Activated naive CD4-positive, alpha-beta T cell treated with anti-CD3 and anti-CD28 coated beads, Interleukin-2, amount 10 ng/mL, durations not matched to agents 7 days and 5 days (primary cell): Measurements from ENCODE around the gene AMTN.
"Not testable (repeated sequence)": the region's sequence is repeated elsewhere in the genome, so short reads cannot be mapped to it uniquely, and the experiment has no call there.

Source experiments
- CTCF ChIA-PET: fragments of 350-600 bp; sonication (Branson Sonifier 250); formaldehyde crosslinking; loops from one replicate; lab custom pipeline; 2021; ENCODE audit warnings: antibody characterized with exemption; lab: Charles Lee
- DNase-seq: peaks from one replicate; pipeline ENCODE4 v3.0.0-alpha.2; 2020
- H3K27ac Mint-ChIP-seq: one replicate; pipeline ENCODE4 v1.8.0; 2021; ENCODE audit warnings: mild to moderate bottlenecking, moderate library complexity, mixed read lengths
- H3K27me3 Mint-ChIP-seq: one replicate; pipeline ENCODE4 v1.8.0; 2021; ENCODE audit warnings: mild to moderate bottlenecking, mixed read lengths
- H3K36me3 Mint-ChIP-seq: one replicate; pipeline ENCODE4 v1.8.0; 2021; ENCODE audit warnings: mixed read lengths
- H3K4me1 Mint-ChIP-seq: one replicate; pipeline ENCODE4 v1.8.0; 2021; ENCODE audit warnings: mixed read lengths
- H3K4me3 Mint-ChIP-seq: one replicate; pipeline ENCODE4 v1.8.0; 2021; ENCODE audit warnings: mild to moderate bottlenecking, moderate library complexity, mixed read lengths
- H3K9me3 Mint-ChIP-seq: one replicate; pipeline ENCODE4 v1.8.0; 2021; ENCODE audit warnings: mixed read lengths

Gene AMTN

GRCh38 chr4:70531981-70532380 lies 13.6 kb downstream of the AMTN start:
- Mint-ChIP-seq H3K27me3 (peaks cover 4% of the 10 kb centered on the region), H3K4me1 (no peaks in the 10 kb centered on the region)
- CTCF ChIA-PET: no interaction called here

GRCh38 chr4:70533211-70533610 lies 14.8 kb downstream of the AMTN start:
- no peak overlapping the region for H3K27ac Mint-ChIP-seq
- peaks cover 4% of the 10 kb centered on the region for H3K27me3 Mint-ChIP-seq
- no peaks in the 10 kb centered on the region for H3K4me1 Mint-ChIP-seq
- no peak for DNase-seq
- CTCF ChIA-PET: no interaction called here
- no peaks in the 10 kb centered on the region for H3K36me3 Mint-ChIP-seq
- peaks cover 5% of the 10 kb centered on the region for H3K9me3 Mint-ChIP-seq
- H3K4me3 Mint-ChIP-seq: no peak overlapping the region

More at GRCh38 chr4:70531981-70532380, 13.6 kb downstream of the AMTN start:
- Mint-ChIP-seq H3K9me3 (peaks cover 3% of the 10 kb centered on the region), H3K36me3 (no peaks in the 10 kb centered on the region), H3K27ac (no peak overlapping the region), H3K4me3 (no peak overlapping the region)
- no peak for DNase-seq

DNA sequence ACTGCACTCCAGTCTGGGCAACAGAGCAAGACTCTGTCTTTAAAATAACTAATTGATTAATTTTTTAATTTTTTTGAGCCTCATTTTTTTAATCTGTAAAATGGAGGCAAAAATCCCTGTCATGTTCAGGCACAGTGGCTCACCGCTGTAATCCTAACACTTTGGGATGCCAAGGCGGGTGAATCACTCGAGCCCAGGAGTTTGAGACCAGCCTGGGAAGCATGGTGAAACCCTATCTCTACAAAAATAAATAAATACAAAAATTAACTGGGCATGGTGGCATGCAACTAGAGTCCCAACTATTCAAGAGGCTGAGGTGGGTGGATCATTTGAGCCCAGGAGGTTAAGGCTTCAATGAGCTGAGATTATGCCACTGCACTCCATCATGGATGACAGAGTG lies 15.4 kb downstream of the AMTN start:
- no peaks in the 10 kb centered on the region for H3K4me1 Mint-ChIP-seq
- no peak for DNase-seq
- no peaks in the 10 kb centered on the region for H3K36me3 Mint-ChIP-seq
- peaks cover 4% of the 10 kb centered on the region for H3K27me3 Mint-ChIP-seq
- no peak overlapping the region for H3K27ac Mint-ChIP-seq
- no peak overlapping the region for H3K4me3 Mint-ChIP-seq
- CTCF ChIA-PET: no interaction called here
- H3K9me3 Mint-ChIP-seq: peaks cover 5% of the 10 kb centered on the region

DNA sequence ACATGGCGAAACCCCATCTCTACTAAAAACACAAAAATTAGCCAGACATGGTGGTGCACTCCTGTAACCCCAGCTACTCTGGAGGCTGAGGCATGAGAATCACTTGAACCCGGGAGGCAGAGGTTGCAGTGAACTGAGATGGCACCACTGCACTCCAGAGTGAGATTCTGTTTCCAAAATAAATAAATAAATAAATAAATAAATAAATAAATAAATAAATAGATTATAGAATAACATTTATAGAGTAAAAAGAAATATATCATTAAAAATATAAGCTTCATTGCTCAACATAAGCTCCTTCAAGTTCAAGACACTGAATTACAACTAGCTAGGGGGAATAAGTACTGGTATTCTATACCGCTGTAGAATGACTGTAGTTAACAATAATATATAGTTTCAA lies 16.5 kb downstream of the AMTN start:
- CTCF ChIA-PET, H3K4me3 Mint-ChIP-seq, H3K36me3 Mint-ChIP-seq, DNase-seq, H3K4me1 Mint-ChIP-seq, H3K9me3 Mint-ChIP-seq, H3K27ac Mint-ChIP-seq, H3K27me3 Mint-ChIP-seq: not testable (repeated sequence)

DNA sequence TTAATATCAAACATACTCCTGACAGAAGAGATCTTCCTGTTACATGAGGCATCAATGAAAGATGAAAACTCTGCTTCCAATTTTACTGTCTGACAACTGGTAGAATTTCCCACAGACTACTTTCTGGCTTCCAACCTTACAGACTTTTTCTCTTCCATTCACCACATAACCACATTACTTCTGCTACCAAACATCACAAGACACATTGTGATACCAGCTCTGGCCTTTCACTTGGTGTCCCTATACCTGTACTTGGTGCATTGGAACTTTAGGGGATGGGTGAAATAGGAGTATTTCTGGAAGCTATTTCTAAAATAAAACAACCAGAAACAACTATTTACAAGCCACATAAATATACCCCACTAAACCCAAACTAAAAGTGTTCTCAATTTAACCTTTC lies 20.5 kb downstream of the AMTN start:
- H3K27ac Mint-ChIP-seq: no peak overlapping the region
- H3K36me3 Mint-ChIP-seq: no peaks in the 10 kb centered on the region
- H3K4me1 Mint-ChIP-seq: no peaks in the 10 kb centered on the region
- no peak for DNase-seq
- H3K4me3 Mint-ChIP-seq: no peak overlapping the region
- CTCF ChIA-PET: no interaction called here
- peaks cover 5% of the 10 kb centered on the region for H3K9me3 Mint-ChIP-seq
- peaks cover 5% of the 10 kb centered on the region for H3K27me3 Mint-ChIP-seq

- Mint-ChIP-seq H3K4me1 (no peaks in the 10 kb centered on the region), H3K9me3 (no peaks in the 10 kb centered on the region), H3K4me3 (no peak overlapping the region), H3K27me3 (peaks cover 12% of the 10 kb centered on the region), H3K27ac (no peak overlapping the region), H3K36me3 (no peaks in the 10 kb centered on the region)
- DNase-seq: no peak
- CTCF ChIA-PET: no interaction called here
Measured at GRCh38 chr4:70544279-70544868, 26.0 kb downstream of the AMTN start.

- CTCF ChIA-PET: no interaction called here
- Mint-ChIP-seq H3K27ac (no peak overlapping the region), H3K4me1 (peaks cover 7% of the 10 kb centered on the region), H3K27me3 (peaks cover 4% of the 10 kb centered on the region), H3K36me3 (no peaks in the 10 kb centered on the region), H3K9me3 (no peaks in the 10 kb centered on the region), H3K4me3 (no peak overlapping the region)
- DNase-seq: no peak
Measured at GRCh38 chr4:70556856-70557255, 38.5 kb downstream of the AMTN start.

- Mint-ChIP-seq H3K4me1 (peaks cover 7% of the 10 kb centered on the region), H3K27ac (no peak overlapping the region), H3K4me3 (no peak overlapping the region), H3K9me3 (no peaks in the 10 kb centered on the region), H3K27me3 (peaks cover 4% of the 10 kb centered on the region), H3K36me3 (no peaks in the 10 kb centered on the region)
- CTCF ChIA-PET: interaction anchor here (0.9 to 1.7 kb wide), 2 partner anchors 12 to 53 kb away, joined by 4 to 5 read pairs; no protein-coding TSS in a partner anchor
- peak; percentile 55 for DNase-seq
Measured at GRCh38 chr4:70559211-70559830, 41.0 kb downstream of the AMTN start.

DNA sequence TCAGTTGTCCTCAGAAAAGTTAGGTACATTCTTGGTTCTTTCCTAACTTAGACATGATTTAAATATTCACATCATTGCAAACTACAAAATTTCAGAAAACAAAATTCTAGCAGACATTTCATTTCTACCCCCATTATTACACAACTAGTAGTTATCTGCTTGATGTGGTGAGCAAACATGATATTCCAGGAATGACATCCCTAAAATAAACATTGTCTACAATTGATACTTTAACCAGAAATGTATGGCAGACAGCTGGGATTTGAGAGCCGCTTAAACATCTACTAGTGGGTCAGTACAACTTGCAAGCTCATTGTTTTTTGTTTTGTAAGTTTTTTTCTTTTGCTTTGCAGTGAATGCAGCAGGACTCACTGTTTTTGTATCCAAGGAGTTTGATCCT lies 41.6 kb downstream of the AMTN start:
- peaks cover 4% of the 10 kb centered on the region for H3K27me3 Mint-ChIP-seq
- H3K27ac Mint-ChIP-seq: no peak overlapping the region
- H3K4me3 Mint-ChIP-seq: no peak overlapping the region
- DNase-seq: no peak
- H3K36me3 Mint-ChIP-seq: no peaks in the 10 kb centered on the region
- H3K9me3 Mint-ChIP-seq: no peaks in the 10 kb centered on the region
- peaks cover 7% of the 10 kb centered on the region for H3K4me1 Mint-ChIP-seq
- CTCF ChIA-PET: interaction anchor here (1.7 kb wide), 1 partner anchor 12 kb away, joined by 5 read pairs; no protein-coding TSS in a partner anchor

- no peak for DNase-seq
- H3K4me1 Mint-ChIP-seq: no peaks in the 10 kb centered on the region
- no peaks in the 10 kb centered on the region for H3K9me3 Mint-ChIP-seq
- no peak overlapping the region for H3K27ac Mint-ChIP-seq
- peaks cover 4% of the 10 kb centered on the region for H3K27me3 Mint-ChIP-seq
- CTCF ChIA-PET: interaction anchor here (0.6 kb wide), 1 partner anchor 661 kb away, joined by 4 read pairs; no protein-coding TSS in a partner anchor
- no peaks in the 10 kb centered on the region for H3K36me3 Mint-ChIP-seq
- no peak overlapping the region for H3K4me3 Mint-ChIP-seq
Measured at GRCh38 chr4:70564033-70564432, 45.7 kb downstream of the AMTN start.

GRCh38 chr4:70570796-70571195 lies 52.4 kb downstream of the AMTN start:
- no peaks in the 10 kb centered on the region for H3K36me3 Mint-ChIP-seq
- H3K4me1 Mint-ChIP-seq: no peaks in the 10 kb centered on the region
- H3K9me3 Mint-ChIP-seq: no peaks in the 10 kb centered on the region
- H3K27me3 Mint-ChIP-seq: no peaks in the 10 kb centered on the region
- CTCF ChIA-PET: interaction anchor here (1.9 kb wide), 1 partner anchor 11 kb away, joined by 5 read pairs; no protein-coding TSS in a partner anchor
- DNase-seq: no peak
- H3K27ac Mint-ChIP-seq: no peak overlapping the region
- no peak overlapping the region for H3K4me3 Mint-ChIP-seq

DNA sequence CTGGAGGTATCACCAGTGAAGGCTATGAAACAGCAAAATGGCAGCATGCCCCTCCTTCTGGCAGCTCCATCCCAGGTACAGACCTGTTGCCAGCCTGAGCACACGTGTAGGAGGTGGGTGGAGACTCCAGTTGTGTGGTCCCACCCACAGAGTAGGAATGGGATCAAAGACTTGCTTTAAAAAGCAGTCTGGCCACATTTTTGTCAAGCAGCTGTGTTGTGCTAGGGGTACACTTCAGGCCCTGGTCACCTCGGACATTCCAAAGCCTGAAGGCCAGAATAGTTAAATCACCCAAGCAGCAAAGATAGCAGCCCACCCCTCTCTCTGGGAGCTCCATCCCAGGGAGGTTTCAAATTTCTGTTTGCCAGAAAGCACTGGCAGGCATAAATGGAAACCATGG lies 53.4 kb downstream of the AMTN start:
- CTCF ChIA-PET: interaction anchor here (1.9 kb wide), 1 partner anchor 12 kb away, joined by 5 read pairs; no protein-coding TSS in a partner anchor
- H3K4me3 Mint-ChIP-seq: no peak overlapping the region

GRCh38 chr4:70575964-70576363 lies 57.6 kb downstream of the AMTN start:
- H3K9me3 Mint-ChIP-seq: no peaks in the 10 kb centered on the region
- CTCF ChIA-PET: no interaction called here
- DNase-seq: no peak

More for the DNA sequence above, 53.4 kb downstream of the AMTN start:
- H3K27me3 Mint-ChIP-seq: no peaks in the 10 kb centered on the region
- no peak for DNase-seq
- H3K36me3 Mint-ChIP-seq: no peaks in the 10 kb centered on the region
- no peak overlapping the region for H3K27ac Mint-ChIP-seq
- H3K9me3 Mint-ChIP-seq: no peaks in the 10 kb centered on the region
- no peaks in the 10 kb centered on the region for H3K4me1 Mint-ChIP-seq

GRCh38 chr4:70577220-70577927 lies 59.0 kb downstream of the AMTN start:
- Mint-ChIP-seq H3K4me1 (no peaks in the 10 kb centered on the region), H3K27ac (no peak overlapping the region), H3K27me3 (peaks cover 7% of the 10 kb centered on the region), H3K4me3 (no peak overlapping the region), H3K36me3 (no peaks in the 10 kb centered on the region), H3K9me3 (no peaks in the 10 kb centered on the region)
- no peak for DNase-seq
- CTCF ChIA-PET: no interaction called here

More at GRCh38 chr4:70575964-70576363, 57.6 kb downstream of the AMTN start:
- Mint-ChIP-seq H3K27me3 (peaks cover 7% of the 10 kb centered on the region), H3K4me1 (no peaks in the 10 kb centered on the region), H3K4me3 (no peak overlapping the region), H3K27ac (no peak overlapping the region), H3K36me3 (no peaks in the 10 kb centered on the region)
